Panc1 (cell line): ENCODE data around the gene HOATZ.

Experiments used
- CTCF ChIP-seq: fragments of 450-650 bp; IDR thresholded peaks from 2 replicates; pipeline ENCODE4 v1.5.1; 2017; ENCODE audit warnings: mild to moderate bottlenecking
- POLR2AphosphoS5 ChIP-seq: IDR thresholded peaks from 2 replicates; pipeline ENCODE4 v1.6.1; 2012; ENCODE audit warnings: mild to moderate bottlenecking, low read depth, low read length, moderate library complexity
- REST ChIP-seq, 2 experiments: IDR thresholded peaks; 2 replicates each; pipeline ENCODE4 v1.6.1; 2011 to 2012; ENCODE audit warnings: low read depth in 2 of 2, control low read depth in 1 of 2, low read length in 1 of 2, mild to moderate bottlenecking in 1 of 2, moderate library complexity in 1 of 2; ENCODE audit not compliant: insufficient read depth in 1 of 2
- TCF7L2 ChIP-seq: IDR thresholded peaks from 2 replicates; pipeline ENCODE4 v1.6.1; 2011; ENCODE audit warnings: mild to moderate bottlenecking, low read depth, low read length, inconsistent platforms

- no peak for TF ChIP-seq CTCF
- no peak for TF ChIP-seq REST (IDR thresholded peaks at IDR 0.05; ENCODE audit: insufficient read depth in 1 of 2, low read depth in 2 of 2, low read length in 1 of 2)
- no peak for TF ChIP-seq POLR2AphosphoS5
- TF ChIP-seq TCF7L2: no peak
Observed at GRCh38 chr11:111522426-111522825, 7.8 kb downstream of the HOATZ start.
